Testis (tissue), 3 donors: ENCODE data around the gene SMAD6. TPM values are rescaled to one million over a fixed set of nuclear protein-coding genes. Genes with fewer than 3 reads are reported as not detected.

Experiments
- DNase-seq: peaks from one replicate; pipeline ENCODE4 v3.0.0-alpha.2; 2019
- H3K27ac ChIP-seq, 2 donors: fragments of 200-600 bp; sonication (generic); one replicate each; pipeline ENCODE4 v1.5.1; 2019
- H3K27me3 ChIP-seq: fragments of 200-600 bp; sonication (generic); one replicate; pipeline ENCODE4 v1.5.1; 2019
- H3K36me3 ChIP-seq: fragments of 200-600 bp; sonication (generic); one replicate; pipeline ENCODE4 v1.5.1; 2017; ENCODE audit warnings: low read depth; ENCODE audit errors: missing control alignments
- H3K4me1 ChIP-seq: fragments of 200-600 bp; sonication (generic); one replicate; pipeline ENCODE4 v1.5.1; 2019
- H3K4me3 ChIP-seq, 2 donors: fragments of 200-600 bp; sonication (generic); one replicate each; pipeline ENCODE4 v1.5.1; 2017 to 2019
- H3K9me3 ChIP-seq: fragments of 200-600 bp; sonication (generic); one replicate; pipeline ENCODE4 v1.5.1; 2017
- CTCF ChIP-seq, 3 experiments: fragments of 450-650 bp in 2 of 3; fragments of 200-600 bp in 1 of 3; sonication (generic) in 1 of 3; IDR thresholded peaks; one replicate each; pipeline ENCODE4 v1.5.1; 2016 to 2019; ENCODE audit warnings: antibody characterized with exemption in 3 of 3, mild to moderate bottlenecking in 2 of 3, moderate library complexity in 1 of 3
- POLR2A ChIP-seq: fragments of 450-650 bp; IDR thresholded peaks from one replicate; pipeline ENCODE4 v1.6.1; 2017; ENCODE audit warnings: antibody characterized with exemption, mild to moderate bottlenecking, moderate library complexity
- WGBS, 2 donors: methylation state at CpG; one replicate each; pipeline ENCODE4 v1.1.5; 2018; 5-methylcytosine and 5-hydroxymethylcytosine counted together
- intact Hi-C: fragments of 100-400 bp; cut with DNase I; formaldehyde crosslinking; loops from one replicate; pipeline ENCODE4 v1.15.1; 2023; ENCODE audit warnings: low total_unique reads
- polyA plus RNA-seq: library from polyadenylated mRNA; stranded (reverse); fragments of 350-450 nt; fragmentation: Illumina TruSeq; extraction: RNeasy Lipid Tissue Mini Kit (QIAGEN cat#74804); gene quantifications from one replicate; pipeline ENCODE4 v1.2.3, GENCODE V29; 2014; ENCODE audit warnings: low read depth, low replicate concordance; ENCODE audit not compliant: insufficient read depth
- total RNA-seq, 2 donors: library from RNA; depleted of rRNA; stranded (reverse); fragments of >200 nt; gene quantifications; one replicate each; pipeline ENCODE4 v1.2.3, GENCODE V29; 2016

SMAD6 gene
- total and polyA plus RNA-seq, 3 donors from 2014 or later: 3.2 to 19.4 (median 17.5) TPM

- Histone ChIP-seq H3K4me1 (peaks cover 19% of the 10 kb centered on the region), H3K4me3 (peak overlapping the region in 1 of 2 donors; percentile 48), H3K27ac (no peak overlapping the region), H3K9me3 (no peaks in the 10 kb centered on the region), H3K36me3 (no peaks in the 10 kb centered on the region), H3K27me3 (no peaks in the 10 kb centered on the region)
- WGBS, 2 donors: 51 to 54% methylated on average over 10 to 12 of the region's 12 CpGs
- DNase-seq: no peak
- no peak for TF ChIP-seq POLR2A
- TF ChIP-seq CTCF (IDR thresholded peaks at IDR 0.05): no peak
- intact Hi-C loops: no loop called here
Observed at GRCh38 chr15:66654361-66654738, 47.7 kb upstream of the SMAD6 start.

GRCh38 chr15:66654739-66655375 is 47.2 kb upstream of the SMAD6 start:
- H3K4me1 ChIP-seq: peaks cover 19% of the 10 kb centered on the region
- intact Hi-C loops: no loop called here
- no peaks in the 10 kb centered on the region for H3K27me3 ChIP-seq
- no peak overlapping the region for H3K27ac ChIP-seq
- WGBS, 2 donors: 47 to 50% methylated on average over 12 to 38 of the region's 45 CpGs
- no peak for DNase-seq
- H3K9me3 ChIP-seq: no peaks in the 10 kb centered on the region
- TF ChIP-seq CTCF (IDR thresholded peaks at IDR 0.05): no peak
- TF ChIP-seq POLR2A: no peak
- peak overlapping the region in 1 of 2 donors; percentile 48 for H3K4me3 ChIP-seq
- no peaks in the 10 kb centered on the region for H3K36me3 ChIP-seq

- intact Hi-C loops: no loop called here
- H3K4me3 ChIP-seq: no peak overlapping the region
- WGBS, 2 donors: 54 to 62% methylated on average over 14 of the region's 14 CpGs
- no peak for DNase-seq
- no peaks in the 10 kb centered on the region for H3K9me3 ChIP-seq
- TF ChIP-seq POLR2A (no peak), CTCF (IDR thresholded peaks at IDR 0.05) (no peak)
- H3K36me3 ChIP-seq: no peaks in the 10 kb centered on the region
- H3K4me1 ChIP-seq: peaks cover 14% of the 10 kb centered on the region
- no peak overlapping the region for H3K27ac ChIP-seq
- H3K27me3 ChIP-seq: no peaks in the 10 kb centered on the region
Observed at GRCh38 chr15:66655511-66655910, 46.5 kb upstream of the SMAD6 start.

GRCh38 chr15:66655997-66656396 is 46.0 kb upstream of the SMAD6 start:
- no peaks in the 10 kb centered on the region for H3K27me3 ChIP-seq
- H3K4me1 ChIP-seq: peaks cover 14% of the 10 kb centered on the region
- H3K4me3 ChIP-seq: no peak overlapping the region
- 92% methylated on average over 2 of the region's 2 CpGs; no CpG with 5 or more reads in 1 of the 2 donors for WGBS, 2 donors
- no peak overlapping the region for H3K27ac ChIP-seq
- no peak for DNase-seq
- TF ChIP-seq CTCF (IDR thresholded peaks at IDR 0.05) (no peak), POLR2A (no peak)
- no peaks in the 10 kb centered on the region for H3K9me3 ChIP-seq
- no peaks in the 10 kb centered on the region for H3K36me3 ChIP-seq
- intact Hi-C loops: no loop called here
